Measurements from ENCODE around the gene FHOD3.
"Not testable (repeated sequence)": the region's sequence is repeated elsewhere in the genome, so short reads cannot be mapped to it uniquely, and the experiment has no call there.

DNA sequence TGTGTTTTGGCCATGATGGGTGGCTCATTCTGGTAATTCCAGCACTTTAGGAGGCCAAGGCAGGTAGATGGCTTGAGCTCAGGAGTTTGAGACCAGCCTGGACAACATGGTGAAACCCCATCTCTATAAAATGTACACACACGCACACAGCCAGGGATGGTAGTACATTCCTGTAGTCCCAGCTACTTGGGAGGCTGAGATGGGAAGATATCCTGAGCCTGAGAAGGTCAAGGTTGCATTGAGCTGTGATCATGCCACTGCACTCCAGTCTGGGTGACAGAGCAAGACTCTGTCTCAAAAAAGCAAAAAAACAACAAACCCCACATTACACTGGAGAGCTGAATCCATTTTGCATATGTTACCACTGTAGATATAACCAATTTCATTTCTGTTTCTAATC lies 423.8 kb downstream of the FHOD3 start:
- TF ChIP-seq POLR2AphosphoS5, POLR2A (IDR thresholded peaks at IDR 0.05; ENCODE audit: low read depth, low read length): not testable (repeated sequence)

Measured in GM12892 (cell line).